ENCODE measurements around the gene HECTD2. TPM values are rescaled to one million over a fixed set of nuclear protein-coding genes. Genes with fewer than 3 reads are reported as not detected.

HECTD2 gene
- total RNA-seq, 1 donor from 2014 or later, result 8.1 TPM

Other genes with a start within 250 kb of the HECTD2 start
- gene PCGF5, start 189.7 kb upstream of the HECTD2 start, total RNA-seq, result 70.2 and 72.9 TPM in 2 replicates
- gene PPP1R3C, start 222.7 kb downstream of the HECTD2 start, total RNA-seq, result not detected in 2 replicates

Measured in activated B cell treated with CpG ODN at 0.5 μM for 24 hours (primary cell).